Activated CD8-positive, alpha-beta memory T cell treated with anti-CD3 and anti-CD28 coated beads, Interleukin-2, amount 50 U/mL, for 4 hours (primary cell): Measurements from ENCODE around the gene TOR1AIP1.

Experiments
- DNase-seq: peaks from one replicate; pipeline ENCODE4 v3.0.0-alpha.2; 2020

TOR1AIP1 gene

GRCh38 chr1:179883040-179883744, 1.1 kb downstream of the TOR1AIP1 start:
- peak; percentile 18 for DNase-seq

GRCh38 chr1:179883745-179884138, 1.7 kb downstream of the TOR1AIP1 start:
- peak; percentile 62 for DNase-seq

GRCh38 chr1:179888071-179888470, 6.0 kb downstream of the TOR1AIP1 start:
- no peak for DNase-seq

- no peak for DNase-seq
Observed at GRCh38 chr1:179889589-179889988, 7.5 kb downstream of the TOR1AIP1 start.

GRCh38 chr1:179910934-179911333, 28.8 kb downstream of the TOR1AIP1 start:
- DNase-seq = no peak

- no peak for DNase-seq
Observed at GRCh38 chr1:179911812-179912211, 29.7 kb downstream of the TOR1AIP1 start.

GRCh38 chr1:179917601-179918429, 35.7 kb downstream of the TOR1AIP1 start:
- no peak for DNase-seq

GRCh38 chr1:179921472-179921871, 39.4 kb downstream of the TOR1AIP1 start:
- DNase-seq = no peak

- no peak for DNase-seq
Observed at GRCh38 chr1:179921981-179922872, 40.1 kb downstream of the TOR1AIP1 start.

- no peak for DNase-seq
Observed at GRCh38 chr1:179923029-179923428, 40.9 kb downstream of the TOR1AIP1 start.

- DNase-seq = no peak
Observed at GRCh38 chr1:179924268-179924667, 42.2 kb downstream of the TOR1AIP1 start.

GRCh38 chr1:179925302-179925701, 43.2 kb downstream of the TOR1AIP1 start:
- no peak for DNase-seq

GRCh38 chr1:179925922-179926849, 44.1 kb downstream of the TOR1AIP1 start:
- DNase-seq = no peak

GRCh38 chr1:179926850-179927205, 44.7 kb downstream of the TOR1AIP1 start:
- DNase-seq = no peak

GRCh38 chr1:179929955-179930798, 48.1 kb downstream of the TOR1AIP1 start:
- no peak for DNase-seq

GRCh38 chr1:179930867-179931266, 48.8 kb downstream of the TOR1AIP1 start:
- DNase-seq = no peak

GRCh38 chr1:179933219-179933618, 51.1 kb downstream of the TOR1AIP1 start:
- no peak for DNase-seq

GRCh38 chr1:179935909-179936496, 53.9 kb downstream of the TOR1AIP1 start:
- no peak for DNase-seq

- DNase-seq = no peak
Observed at GRCh38 chr1:179937668-179938254, 55.7 kb downstream of the TOR1AIP1 start.

GRCh38 chr1:179938752-179939151, 56.7 kb downstream of the TOR1AIP1 start:
- no peak for DNase-seq
